Ectodermal cell (in vitro differentiated cells): Measurements from ENCODE around the gene GRAP2.

Experiments
- H3K27ac ChIP-seq: 2 replicates; pipeline ENCODE4 v1.7.0; 2013; ENCODE audit warnings: mild to moderate bottlenecking, low read depth, low read length; ENCODE audit not compliant: insufficient read depth, poor library complexity, severe bottlenecking
- H3K27me3 ChIP-seq: 2 replicates; pipeline ENCODE4 v1.7.0; 2013; ENCODE audit warnings: mild to moderate bottlenecking, low read length; ENCODE audit not compliant: insufficient read depth, control insufficient read depth, poor library complexity, severe bottlenecking
- H3K36me3 ChIP-seq: one replicate; pipeline ENCODE4 v1.7.0; 2013; ENCODE audit warnings: low read length; ENCODE audit not compliant: control insufficient read depth, insufficient read depth
- H3K4me1 ChIP-seq: one replicate; pipeline ENCODE4 v1.7.0; 2013; ENCODE audit warnings: low read length; ENCODE audit not compliant: control insufficient read depth, insufficient read depth
- H3K4me3 ChIP-seq: 2 replicates; pipeline ENCODE4 v1.7.0; 2013; ENCODE audit warnings: low read depth, low read length, control low read depth; ENCODE audit not compliant: insufficient read depth
- H3K9me3 ChIP-seq: 2 replicates; pipeline ENCODE4 v1.7.0; 2013; ENCODE audit warnings: mild to moderate bottlenecking, low read length, moderate library complexity; ENCODE audit not compliant: control insufficient read depth
- WGBS, 2 experiments: methylation state at CpG; one replicate each; pipeline ENCODE4 v1.1.7; 2013; ENCODE audit warnings: missing lambda C conversion rate in 2 of 2; 5-methylcytosine and 5-hydroxymethylcytosine counted together

The GRAP2 gene

DNA sequence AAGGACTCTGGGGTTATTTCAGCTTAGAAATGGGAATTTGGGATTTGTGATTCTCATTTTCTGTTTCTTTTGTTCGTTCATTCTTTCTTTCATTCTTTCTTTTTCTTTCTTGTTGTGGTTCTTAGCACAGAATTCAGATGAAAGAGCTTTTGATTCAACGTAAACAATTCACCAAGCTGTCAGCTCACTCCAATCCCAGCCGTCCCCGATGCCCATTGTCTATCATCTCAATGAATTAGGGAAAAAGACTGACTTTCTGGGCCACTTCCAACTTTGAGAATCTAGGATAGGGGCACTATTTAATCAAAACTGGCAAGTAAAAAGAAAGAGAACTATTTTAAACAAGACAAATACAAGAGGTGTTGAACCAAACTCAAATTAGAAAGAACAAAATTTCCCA is 34.2 kb downstream of the GRAP2 start:
- WGBS, 2 experiments: 38 to 50% methylated on average over 4 of the region's 4 CpGs
- Histone ChIP-seq H3K27ac (no peak overlapping the region), H3K27me3 (no peaks in the 10 kb centered on the region), H3K4me3 (no peak overlapping the region), H3K36me3 (no peaks in the 10 kb centered on the region), H3K4me1 (peaks cover 33% of the 10 kb centered on the region), H3K9me3 (no peaks in the 10 kb centered on the region)

DNA sequence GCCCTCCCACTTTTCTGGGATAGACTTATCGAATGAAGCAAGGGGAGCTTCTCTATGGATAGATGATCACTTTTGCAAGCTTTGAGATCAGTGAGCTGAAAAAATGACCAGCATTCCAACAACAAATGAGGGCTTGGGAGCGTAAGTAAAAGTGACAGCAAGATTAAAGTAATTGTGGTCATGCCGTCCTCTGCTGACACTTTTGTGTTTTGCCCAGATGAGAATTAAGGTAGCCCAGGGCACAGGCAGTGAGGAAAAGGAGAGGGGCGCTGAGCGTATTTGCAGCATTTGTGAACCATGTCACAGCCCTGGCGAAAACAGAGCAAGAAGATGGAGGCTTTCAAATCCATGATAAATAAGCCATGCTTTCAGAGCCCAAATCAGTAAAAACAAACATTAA is 34.7 kb downstream of the GRAP2 start:
- Histone ChIP-seq H3K4me1 (peaks cover 36% of the 10 kb centered on the region), H3K27me3 (no peaks in the 10 kb centered on the region), H3K4me3 (no peak overlapping the region), H3K27ac (no peak overlapping the region), H3K36me3 (no peaks in the 10 kb centered on the region), H3K9me3 (no peaks in the 10 kb centered on the region)
- WGBS, 2 experiments: 63 to 65% methylated on average over 6 of the region's 6 CpGs

DNA sequence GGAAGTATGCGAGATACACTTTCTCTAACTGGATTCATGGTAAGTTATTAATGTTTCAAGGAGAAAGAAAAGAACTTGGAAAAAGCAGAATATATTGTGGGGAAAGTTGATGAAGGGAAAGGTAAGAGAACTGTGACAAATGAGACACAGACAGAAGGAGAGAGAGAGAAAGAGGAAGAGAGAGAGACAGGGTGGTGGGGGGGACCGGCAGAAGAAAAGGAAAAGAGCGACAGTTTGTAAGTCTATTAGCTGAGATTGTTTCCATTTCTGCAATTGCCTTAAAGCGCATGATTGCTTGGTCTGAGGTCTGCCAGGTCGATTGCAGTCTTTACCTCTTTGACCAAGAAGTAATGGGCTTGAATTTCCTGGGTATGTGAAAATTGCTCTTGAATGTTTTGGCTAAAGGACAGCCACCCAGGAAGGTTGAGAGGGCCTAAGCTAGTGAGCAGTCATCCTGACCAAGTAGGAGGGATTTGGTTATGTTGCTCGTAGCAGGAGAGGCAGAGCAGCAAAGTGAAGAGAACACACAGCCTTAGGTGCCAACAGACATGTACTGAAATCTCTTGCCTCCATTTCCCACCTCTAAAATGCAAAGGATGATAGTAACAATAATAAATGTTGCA is 35.8 kb downstream of the GRAP2 start:
- WGBS, 2 experiments: 88 to 90% methylated on average over 6 of the region's 6 CpGs
- no peaks in the 10 kb centered on the region for H3K36me3 ChIP-seq
- no peak overlapping the region for H3K4me3 ChIP-seq
- no peaks in the 10 kb centered on the region for H3K27me3 ChIP-seq
- H3K9me3 ChIP-seq: no peaks in the 10 kb centered on the region
- peaks cover 39% of the 10 kb centered on the region for H3K4me1 ChIP-seq
- no peak overlapping the region for H3K27ac ChIP-seq

DNA sequence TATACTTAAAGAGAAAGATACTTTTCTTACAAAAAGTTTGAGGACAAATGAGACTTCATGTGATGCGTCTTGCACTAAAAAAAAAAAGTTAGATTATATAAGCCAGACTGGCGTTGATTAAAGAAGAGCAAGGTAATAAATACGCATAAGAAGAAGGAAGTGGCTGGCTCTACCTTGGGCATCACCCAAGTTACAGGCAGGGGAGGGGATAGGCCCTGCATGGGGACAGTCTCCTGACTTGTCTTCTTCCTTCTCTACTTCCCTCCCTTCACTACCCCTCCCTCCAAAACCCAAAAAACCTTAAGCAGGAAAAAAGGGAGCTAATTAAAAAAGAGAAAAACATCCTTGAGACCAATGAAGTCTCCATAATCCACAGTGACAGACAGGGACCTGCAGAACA is 37.0 kb downstream of the GRAP2 start:
- no peaks in the 10 kb centered on the region for H3K27me3 ChIP-seq
- H3K36me3 ChIP-seq: no peaks in the 10 kb centered on the region
- H3K4me1 ChIP-seq: peaks cover 39% of the 10 kb centered on the region
- no peak overlapping the region for H3K27ac ChIP-seq
- 92 to 99% methylated on average over 3 of the region's 3 CpGs for WGBS, 2 experiments
- H3K4me3 ChIP-seq: no peak overlapping the region
- H3K9me3 ChIP-seq: no peaks in the 10 kb centered on the region

DNA sequence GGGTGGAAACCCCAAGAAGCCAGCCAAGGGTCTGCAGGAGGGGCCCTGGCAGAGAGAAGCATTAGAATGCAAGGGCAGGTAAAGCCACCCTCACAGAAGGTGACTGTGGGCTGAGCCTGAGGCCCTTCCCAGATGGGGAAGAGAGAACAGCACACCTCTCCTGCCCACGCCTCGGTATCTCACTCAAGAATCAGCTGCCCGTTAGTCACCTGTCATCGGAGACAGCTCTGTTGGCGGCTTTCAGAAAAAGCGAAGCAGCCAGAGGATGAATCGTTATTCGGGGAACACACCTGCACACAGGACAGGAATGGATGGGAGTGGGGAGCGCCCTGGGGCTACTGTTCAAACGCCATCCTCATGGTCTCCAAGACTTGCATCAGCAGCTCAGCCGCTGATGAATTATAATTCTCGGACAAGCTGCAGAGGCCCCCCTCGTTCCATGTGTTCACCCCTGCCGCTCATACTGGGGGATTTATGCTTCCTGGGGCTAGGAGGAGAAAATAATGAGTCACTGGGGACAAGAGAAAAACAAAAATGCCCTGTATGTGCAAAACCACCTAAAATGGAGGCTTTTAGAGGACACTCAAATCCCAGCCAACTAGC is 37.7 kb downstream of the GRAP2 start:
- H3K4me1 ChIP-seq: peaks cover 42% of the 10 kb centered on the region
- no peak overlapping the region for H3K27ac ChIP-seq
- H3K4me3 ChIP-seq: no peak overlapping the region
- H3K9me3 ChIP-seq: no peaks in the 10 kb centered on the region
- WGBS, 2 experiments: 95 to 97% methylated on average over 14 of the region's 14 CpGs
- H3K36me3 ChIP-seq: no peaks in the 10 kb centered on the region
- no peaks in the 10 kb centered on the region for H3K27me3 ChIP-seq

DNA sequence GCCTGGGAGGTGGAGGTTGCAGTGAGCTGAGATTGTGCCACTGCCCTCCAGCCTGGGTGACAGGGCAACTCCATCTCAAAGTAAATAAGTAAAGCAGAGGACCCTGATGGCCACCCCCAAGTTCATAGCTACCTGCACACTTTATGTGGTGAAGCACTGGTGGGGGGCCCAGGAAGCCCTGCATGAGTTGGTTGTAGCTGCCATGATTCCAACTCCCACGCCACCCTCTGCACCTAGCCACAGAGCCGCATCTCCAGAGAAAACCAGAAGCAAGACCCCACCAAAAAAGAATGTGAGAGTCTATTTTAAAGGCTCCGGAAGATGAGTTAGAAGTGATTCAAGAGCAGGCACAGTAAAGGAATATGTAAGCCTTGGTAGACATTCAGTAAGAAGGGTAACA is 38.9 kb downstream of the GRAP2 start:
- Histone ChIP-seq H3K4me3 (no peak overlapping the region), H3K9me3 (no peaks in the 10 kb centered on the region), H3K36me3 (no peaks in the 10 kb centered on the region), H3K4me1 (peaks cover 40% of the 10 kb centered on the region), H3K27ac (no peak overlapping the region), H3K27me3 (no peaks in the 10 kb centered on the region)
- 98% methylated on average over 3 of the region's 3 CpGs for WGBS, 2 experiments

DNA sequence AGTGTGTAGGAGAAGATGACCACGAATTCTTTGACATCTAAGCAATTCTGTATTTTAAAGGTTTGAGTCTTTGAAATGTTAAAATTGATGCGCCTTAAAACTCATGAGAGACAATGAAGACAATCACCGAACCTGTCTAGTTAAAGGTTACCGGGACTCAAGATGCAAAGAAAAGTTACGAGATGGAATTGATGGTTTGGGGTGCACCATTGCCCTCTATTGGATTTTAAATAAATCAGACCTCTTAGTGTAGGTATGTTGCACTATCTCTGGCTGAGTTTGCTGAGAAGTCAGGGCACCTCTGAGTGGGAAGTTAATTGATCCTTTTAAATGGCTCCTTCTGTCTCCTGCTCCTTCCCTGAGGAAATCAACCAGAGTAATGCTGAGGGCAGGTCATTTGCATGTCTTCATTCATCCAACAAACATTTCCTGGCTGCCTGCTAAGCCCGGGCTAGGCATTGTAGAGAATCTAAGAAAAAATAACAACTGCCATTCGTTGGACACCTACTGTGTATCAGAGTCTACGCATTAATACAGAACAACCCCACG is 39.9 kb downstream of the GRAP2 start:
- no peaks in the 10 kb centered on the region for H3K27me3 ChIP-seq
- no peaks in the 10 kb centered on the region for H3K36me3 ChIP-seq
- no peak overlapping the region for H3K4me3 ChIP-seq
- WGBS, 2 experiments: 56 to 61% methylated on average over 9 of the region's 9 CpGs
- H3K9me3 ChIP-seq: no peaks in the 10 kb centered on the region
- H3K27ac ChIP-seq: no peak overlapping the region
- H3K4me1 ChIP-seq: peaks cover 38% of the 10 kb centered on the region

DNA sequence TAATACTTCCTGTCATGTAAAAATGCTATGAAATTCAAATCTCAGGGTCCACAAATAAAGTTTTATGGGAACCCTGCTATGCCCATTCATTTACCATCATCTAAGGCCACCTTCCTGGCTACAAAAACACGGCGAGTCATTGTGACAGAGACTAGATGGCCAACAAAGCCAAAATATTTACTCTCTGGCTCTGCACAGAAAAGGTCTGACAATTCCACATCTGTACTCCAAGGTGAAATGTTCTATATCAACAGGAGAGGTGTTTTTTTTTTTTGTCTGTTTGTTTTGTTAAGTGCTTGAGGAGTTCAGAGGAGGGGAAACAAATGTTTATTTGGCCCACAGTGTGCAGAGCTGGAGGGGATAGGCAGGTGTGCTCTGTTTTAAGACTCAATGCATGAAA is 40.7 kb downstream of the GRAP2 start:
- Histone ChIP-seq H3K36me3 (no peaks in the 10 kb centered on the region), H3K9me3 (no peaks in the 10 kb centered on the region), H3K27me3 (no peaks in the 10 kb centered on the region), H3K4me3 (no peak overlapping the region), H3K4me1 (peaks cover 31% of the 10 kb centered on the region), H3K27ac (no peak overlapping the region)
- 89 to 95% methylated on average over 2 of the region's 2 CpGs for WGBS, 2 experiments

DNA sequence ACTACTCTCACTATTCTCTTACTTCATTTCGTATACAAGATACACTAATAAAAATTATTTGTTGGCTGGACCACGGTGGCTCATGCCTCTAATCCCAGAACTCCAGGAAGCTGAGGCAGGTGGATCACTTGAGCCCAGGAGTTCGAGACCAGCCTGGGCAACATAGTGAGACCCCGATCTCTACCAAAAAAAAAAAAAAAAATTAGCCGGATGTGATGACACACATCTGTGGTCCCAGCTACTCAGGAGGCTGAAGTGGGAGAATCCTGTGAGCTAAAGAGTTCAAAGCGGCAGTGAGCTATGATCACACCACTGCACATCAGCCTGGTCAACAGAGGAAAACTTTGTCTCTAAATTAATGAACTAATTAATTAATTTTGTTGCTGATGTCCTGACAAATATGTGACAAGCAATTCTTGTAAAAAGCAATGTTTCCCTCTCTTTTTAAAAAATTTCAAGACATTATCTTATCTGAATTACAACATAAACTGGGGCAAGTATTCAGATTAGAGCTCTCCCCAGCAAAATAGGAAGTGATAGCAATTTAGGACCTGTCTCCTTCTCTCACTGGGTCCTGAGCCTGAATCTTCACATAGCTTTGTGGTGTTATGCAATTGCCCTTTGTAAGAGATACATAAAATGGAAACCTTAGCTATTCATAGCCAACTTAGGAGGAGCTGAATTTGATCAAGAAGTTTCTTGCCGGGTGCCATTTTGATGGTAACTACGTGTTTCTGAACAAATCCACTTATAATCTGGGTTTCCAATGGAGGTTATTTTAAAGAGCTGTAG is 41.8 kb downstream of the GRAP2 start:
- 92 to 95% methylated on average over 8 of the region's 8 CpGs for WGBS, 2 experiments
- Histone ChIP-seq H3K36me3 (no peaks in the 10 kb centered on the region), H3K4me1 (peaks cover 36% of the 10 kb centered on the region)

DNA sequence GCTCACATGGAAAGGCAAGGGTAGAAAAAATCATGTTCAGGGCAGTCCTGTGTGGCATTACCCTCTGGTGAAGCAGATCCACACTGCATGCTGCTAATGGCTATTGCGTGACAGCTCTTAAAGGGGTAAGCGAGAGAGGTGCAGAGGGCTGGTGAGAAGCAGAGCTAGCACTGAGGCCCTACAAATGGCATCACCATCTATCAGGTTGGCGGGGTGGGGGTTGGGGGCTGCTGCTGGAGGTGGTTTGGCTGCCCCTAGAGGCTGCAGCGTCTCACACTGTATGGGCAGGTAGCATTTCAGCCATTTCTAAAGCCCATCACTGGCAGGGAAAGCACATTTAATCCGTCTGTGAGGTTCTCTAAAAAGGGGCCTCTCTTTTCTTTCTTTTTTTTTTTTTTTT is 42.5 kb downstream of the GRAP2 start:
- 49 to 60% methylated on average over 4 to 5 of the region's 5 CpGs for WGBS, 2 experiments
- peaks cover 36% of the 10 kb centered on the region for H3K4me1 ChIP-seq

More for the DNA sequence above, 41.8 kb downstream of the GRAP2 start:
- H3K4me3 ChIP-seq: no peak overlapping the region
- H3K27ac ChIP-seq: no peak overlapping the region
- H3K9me3 ChIP-seq: no peaks in the 10 kb centered on the region
- no peaks in the 10 kb centered on the region for H3K27me3 ChIP-seq

More for the DNA sequence above, 42.5 kb downstream of the GRAP2 start:
- Histone ChIP-seq H3K36me3 (no peaks in the 10 kb centered on the region), H3K27ac (no peak overlapping the region), H3K27me3 (no peaks in the 10 kb centered on the region), H3K9me3 (no peaks in the 10 kb centered on the region), H3K4me3 (no peak overlapping the region)
